Stimulated activated CD4-positive, alpha-beta T cell treated with anti-CD3 and anti-CD28 coated beads, Interleukin-12 subunit alpha, Interleukin-12 subunit beta, amount 100 ng/mL, for 4 hours (primary cell): ENCODE measurements around the gene WWOX.

ENCODE experiments used
- DNase-seq: peaks from one replicate; pipeline ENCODE4 v3.0.0-alpha.2; 2020

Gene WWOX

DNA sequence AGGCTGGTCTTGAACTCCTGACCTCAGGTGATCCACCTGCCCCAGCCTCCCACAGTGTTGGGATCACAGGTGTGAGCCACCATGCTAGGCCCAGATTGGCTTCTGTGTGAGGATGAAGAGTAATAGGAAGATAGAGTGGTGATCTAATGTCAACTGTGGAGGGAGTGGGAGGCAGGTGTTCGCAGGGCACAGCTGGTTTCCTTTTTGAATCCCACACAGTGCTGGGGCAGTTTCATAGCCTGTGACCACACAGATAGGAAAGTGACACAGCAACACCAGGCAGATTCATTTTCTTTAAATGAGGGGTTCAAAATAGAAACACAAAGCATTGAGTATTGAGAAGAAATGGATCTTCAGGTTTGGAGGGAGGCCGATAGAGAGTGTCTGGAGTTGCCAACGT, 540.3 kb downstream of the WWOX start:
- no peak for DNase-seq

DNA sequence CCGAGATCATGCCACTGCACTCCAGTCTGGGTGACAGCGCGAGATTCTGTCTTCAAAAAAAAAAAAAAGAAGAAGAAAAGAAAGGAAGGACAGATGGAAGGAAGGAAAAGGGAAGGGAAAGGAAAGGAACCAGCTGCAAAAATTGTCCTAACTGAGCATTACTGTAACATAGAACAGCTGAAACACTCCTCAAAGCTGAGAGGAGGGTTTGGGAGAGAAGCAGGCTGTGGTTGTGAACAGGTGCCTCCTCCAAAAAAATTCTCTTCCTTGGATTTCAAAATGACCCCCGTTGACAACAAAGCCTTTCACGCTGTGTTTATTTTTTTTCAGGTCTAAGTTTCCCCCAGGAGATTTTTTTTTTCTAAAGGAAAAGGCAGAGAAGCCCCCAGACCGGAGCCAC, 541.4 kb downstream of the WWOX start:
- no peak for DNase-seq

DNA sequence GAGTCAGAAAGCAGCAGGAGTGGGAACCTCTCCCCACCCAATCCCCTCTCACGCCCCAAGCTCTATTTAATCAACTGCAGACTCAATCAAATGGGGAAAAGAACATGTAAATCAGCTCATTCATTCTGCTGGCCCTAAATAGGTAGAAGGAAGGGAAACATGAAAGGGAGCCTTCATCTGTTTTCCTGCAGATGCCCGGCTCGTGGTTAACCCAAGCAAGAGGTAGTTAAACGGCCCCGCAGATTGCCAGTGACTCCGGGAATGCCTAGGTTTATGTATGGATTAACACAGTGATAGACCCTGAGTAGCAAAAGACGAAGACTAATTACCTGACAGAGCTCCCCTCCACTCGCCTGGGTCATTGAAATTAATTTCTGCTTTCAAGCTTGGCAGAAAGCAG, 542.0 kb downstream of the WWOX start:
- no peak for DNase-seq

DNA sequence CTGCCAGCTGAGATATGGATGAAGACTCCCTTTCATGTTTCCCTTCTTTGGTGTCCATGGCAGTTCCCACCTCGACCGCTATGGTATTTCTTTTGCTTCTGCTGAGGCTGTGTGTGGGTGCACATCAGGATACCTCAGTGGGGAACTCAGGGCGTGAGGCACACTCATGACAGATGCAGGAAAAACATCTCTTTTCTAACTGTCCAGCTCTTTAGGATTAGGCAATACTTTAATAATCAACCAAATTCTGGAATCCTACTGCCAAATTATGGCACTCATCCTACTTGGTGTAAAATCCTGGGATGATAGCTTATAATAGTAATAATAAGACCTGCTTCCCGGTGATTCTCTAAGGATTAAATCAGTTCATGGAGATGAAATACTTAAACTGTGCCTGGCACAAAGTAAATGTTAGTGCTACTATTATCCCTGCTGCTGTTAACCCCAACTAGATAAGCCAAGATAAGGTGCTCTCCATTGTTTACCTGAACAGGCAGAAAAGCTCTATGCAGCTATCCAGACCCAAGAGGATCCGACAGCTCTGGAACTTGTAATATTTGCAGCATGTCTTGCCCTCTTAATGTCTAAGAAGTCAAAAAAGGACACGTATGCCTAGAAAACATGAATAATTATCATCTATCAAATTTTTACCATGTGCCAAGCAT, 543.3 kb downstream of the WWOX start:
- no peak for DNase-seq

DNA sequence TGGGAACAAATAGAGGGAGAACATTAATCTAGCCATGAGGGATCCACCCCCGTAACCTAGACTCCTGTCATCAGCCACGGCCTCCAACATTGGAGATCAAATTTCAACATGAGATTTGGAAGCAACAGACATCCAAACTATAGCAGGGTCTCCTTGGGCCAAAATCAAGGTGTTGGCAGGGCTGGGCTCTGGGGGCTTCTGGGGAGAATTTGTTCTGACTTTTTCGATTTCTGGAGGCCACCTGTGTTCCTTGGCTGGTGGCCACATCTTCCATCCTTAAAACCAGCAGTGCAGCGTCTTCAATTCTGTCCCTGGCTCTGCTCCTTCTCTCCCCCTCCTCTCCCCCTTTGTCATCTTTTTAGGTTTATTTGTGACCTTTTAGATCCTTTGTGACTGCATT, 546.2 kb downstream of the WWOX start:
- DNase-seq, result no peak

DNA sequence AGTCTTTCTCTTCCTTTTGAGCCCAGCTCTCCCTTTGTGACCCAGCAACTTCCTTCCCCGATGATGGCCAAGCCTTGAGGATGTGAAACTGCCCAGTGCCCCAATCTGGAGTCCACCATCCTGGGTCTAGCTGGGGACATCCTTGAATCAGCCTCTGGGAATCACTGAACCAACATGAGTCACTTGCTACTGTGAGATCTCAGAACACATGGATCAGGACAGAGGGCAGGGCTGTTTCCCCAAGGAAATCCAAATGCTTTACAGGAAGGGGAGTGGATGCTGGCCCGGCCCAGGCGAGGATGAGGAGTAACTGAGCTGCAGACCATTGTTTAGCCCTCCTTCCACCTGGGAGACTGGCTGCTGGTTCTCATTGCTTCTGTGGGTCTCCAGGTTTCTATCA, 547.6 kb downstream of the WWOX start:
- DNase-seq, result no peak

DNA sequence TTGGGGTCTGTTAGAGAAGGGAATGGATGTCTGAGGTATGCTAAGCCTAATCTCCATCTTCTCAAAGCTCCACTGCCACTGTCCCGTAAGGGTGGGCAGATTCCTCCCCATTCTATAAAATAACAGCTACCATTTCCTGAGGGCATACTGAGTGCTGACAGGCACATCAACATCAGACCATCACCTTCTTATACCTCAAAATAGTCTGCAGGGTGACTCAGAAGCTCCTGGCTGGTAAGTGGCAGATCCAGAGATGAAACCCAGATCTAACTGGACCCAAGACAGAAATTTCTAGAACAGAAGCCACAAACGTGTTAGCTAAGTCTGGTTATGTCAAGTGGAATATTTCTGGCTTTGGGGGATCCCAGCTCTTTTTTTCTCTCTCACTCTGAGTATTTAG, 548.0 kb downstream of the WWOX start:
- no peak for DNase-seq

DNA sequence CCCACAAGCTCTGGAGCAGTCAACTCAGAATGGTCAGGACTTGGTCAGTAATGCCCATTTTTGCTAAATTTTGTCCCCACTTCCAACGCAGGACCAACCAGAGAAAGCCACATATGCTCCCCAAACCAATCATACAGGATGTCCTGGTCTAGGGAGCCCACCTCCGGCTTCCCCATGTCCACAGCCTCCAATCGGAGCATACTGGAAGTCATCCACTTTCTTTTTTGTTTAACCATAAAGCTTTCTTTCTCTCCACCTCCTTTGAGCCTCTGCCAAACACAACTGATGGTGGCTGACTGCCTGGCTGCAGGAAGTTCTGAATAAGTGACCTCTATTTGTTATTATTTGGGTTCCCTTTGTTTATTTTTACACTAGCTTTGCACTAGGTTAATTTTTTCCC, 549.1 kb downstream of the WWOX start:
- no peak for DNase-seq

DNA sequence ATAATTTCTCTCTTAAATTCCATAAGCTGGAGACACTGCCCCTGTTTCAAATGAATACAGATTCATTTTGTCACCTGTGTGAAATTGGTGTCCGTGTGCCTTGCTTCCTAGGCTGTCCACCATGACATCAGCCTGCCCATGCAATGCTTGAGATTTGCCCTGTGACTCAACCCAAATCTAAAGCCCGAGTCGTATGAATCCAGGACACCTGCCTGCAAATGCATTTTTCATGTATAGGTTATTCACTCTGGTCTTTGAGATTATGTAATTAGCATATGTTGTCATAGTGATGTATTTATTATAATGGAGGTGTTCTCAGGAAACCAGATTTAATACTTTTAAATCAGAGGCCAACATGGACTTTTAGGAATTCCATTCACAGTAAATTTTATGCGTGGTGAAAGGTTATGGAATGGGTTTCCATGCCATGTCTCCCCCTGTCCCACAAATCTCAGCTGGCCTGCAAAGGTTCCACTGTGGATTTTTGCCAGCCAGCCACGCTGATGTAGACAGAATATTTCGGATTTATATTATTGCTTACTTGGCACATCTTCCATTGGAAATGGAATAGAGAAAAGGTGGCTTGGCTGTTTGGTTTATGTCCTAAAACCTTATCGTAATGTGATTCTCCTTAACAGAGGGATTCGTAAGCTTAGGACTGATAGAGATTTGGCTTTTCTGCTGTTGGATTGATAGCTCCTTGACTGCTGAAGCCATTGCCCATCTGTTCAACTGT, 551.1 kb downstream of the WWOX start:
- no peak for DNase-seq

DNA sequence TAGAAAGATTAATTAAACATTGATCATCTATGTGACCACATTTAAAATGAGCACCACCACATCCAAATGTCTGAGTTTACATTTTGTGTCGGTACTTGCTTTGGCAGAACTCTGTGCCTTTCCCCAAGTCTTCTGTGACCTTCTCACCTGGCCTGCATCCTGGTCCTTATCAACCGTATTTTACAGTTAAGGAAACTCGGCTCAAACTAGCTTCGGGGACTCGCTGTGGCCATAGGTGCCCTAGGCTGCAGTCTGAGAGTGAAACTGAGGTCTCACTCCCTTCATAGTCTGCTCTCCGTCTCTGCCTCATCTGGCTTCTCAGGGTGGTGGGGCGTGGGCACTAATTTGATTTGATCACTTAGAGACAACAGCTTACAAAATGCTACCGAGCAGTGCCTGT, 555.5 kb downstream of the WWOX start:
- DNase-seq, result no peak

DNA sequence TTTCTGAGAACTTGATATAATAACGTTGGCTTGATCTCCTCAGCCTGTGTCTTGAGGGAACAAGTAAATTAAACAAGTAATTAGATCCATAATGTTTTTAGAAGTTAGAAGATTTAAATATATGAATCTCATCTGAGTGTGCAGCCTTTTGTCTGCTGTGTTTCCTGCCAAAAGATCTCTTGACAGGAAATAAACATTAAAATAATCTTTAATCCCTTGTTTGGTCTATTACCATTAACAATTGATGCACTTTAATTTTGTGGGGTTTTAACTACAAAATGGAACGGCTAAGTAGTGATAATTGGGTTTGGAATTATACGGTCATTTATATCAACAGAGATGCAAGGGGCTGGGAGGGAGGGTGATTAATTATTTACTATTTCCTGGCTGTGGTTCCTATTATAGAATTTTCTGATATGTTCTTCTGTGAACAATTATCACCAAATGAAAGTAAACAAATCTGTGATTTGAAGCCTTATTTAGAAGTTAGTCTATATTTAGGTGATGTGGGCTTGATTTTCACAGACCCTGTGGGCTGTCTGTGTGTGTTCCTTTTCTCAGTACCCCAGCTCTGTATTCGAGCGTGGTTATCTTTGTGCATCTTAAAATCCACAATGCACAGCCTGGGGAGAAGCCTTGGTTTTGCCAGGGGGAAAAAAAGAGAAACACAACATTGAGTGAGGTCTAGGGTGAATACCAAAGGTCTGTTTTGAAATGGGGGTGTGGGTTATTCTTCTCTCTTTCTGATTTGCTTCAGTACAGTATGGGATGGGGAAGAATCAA, 556.1 kb downstream of the WWOX start:
- no peak for DNase-seq

DNA sequence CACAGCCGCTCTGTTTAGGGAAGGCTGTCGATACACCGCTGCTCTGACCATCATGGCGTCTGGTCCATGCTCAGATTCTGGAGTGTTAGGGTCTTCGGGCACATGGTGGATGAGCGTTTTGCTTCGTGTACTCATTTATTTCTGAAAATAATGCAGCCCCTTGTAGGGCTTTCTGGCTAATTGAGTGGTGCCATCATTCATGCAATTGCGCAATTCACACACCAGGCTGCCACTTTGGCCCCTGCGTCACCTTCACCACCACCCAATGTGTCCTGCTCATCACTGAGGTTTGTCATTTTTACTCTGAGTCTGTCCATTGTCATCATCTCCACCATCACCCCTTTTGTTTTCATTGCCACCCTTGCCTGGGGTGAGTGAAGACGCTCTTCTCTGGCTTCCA, 557.4 kb downstream of the WWOX start:
- DNase-seq, result no peak

DNA sequence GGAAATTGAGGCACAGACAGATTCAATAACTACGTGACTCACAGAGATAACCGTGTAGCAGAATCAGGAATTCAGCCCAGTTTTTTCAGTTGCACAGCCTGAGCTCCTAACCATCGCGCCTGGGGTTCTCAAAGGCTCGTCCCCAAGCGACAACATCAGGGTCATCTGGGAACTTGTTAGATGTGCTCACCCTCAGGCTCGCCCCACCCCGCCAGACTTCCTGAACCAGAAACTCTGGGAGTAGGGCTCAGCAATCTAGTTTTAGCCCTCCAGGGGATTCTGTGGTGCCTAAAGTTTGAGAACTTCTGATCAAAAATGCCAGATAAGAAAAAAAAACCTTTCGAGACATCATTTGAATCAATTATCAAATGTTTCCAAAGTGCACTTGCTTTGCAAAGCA, 559.8 kb downstream of the WWOX start:
- DNase-seq, result no peak

DNA sequence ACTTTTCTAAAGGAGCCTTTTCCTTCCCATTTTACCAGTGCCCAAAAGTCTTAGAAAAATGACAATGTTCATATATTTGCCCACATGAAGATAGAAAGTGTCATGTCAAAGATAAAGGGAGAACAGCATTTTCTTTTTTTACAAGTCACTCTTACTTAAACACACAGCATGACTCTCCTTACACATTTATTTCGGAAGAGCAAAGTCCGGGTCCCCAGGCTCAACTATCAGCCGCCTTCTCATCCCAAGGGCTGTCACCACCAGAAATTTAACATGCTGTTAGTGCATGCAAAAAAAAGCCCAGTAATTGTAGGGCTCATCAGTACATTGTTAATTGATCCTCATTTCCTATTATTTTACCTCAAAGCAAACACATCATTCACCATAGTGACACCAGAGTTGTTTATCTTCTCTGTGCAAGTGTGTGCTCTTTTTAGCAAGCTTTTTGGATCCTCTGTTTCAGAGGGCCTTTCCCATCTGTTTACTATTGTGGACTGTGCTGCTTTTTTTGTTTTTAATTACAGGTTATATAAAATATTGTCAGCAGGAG, 560.3 kb downstream of the WWOX start:
- no peak for DNase-seq

DNA sequence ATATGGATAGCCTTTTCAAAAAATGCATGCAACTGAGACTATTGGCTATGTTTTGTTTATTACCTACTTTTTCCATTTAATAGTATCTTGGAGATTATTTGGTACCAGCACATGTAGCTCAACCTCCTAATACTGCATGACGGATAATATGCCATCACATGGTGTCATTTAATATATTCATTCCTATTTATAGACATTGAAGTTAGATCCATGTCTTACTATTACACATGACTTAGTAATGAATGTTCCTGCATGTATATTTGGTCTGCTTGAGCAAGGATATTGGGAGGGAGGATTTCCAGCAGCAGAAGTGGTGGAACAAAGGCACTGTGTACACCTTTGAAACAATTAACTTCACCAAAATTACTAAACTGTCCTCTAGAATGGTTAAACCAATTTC, 561.3 kb downstream of the WWOX start:
- DNase-seq, result no peak

DNA sequence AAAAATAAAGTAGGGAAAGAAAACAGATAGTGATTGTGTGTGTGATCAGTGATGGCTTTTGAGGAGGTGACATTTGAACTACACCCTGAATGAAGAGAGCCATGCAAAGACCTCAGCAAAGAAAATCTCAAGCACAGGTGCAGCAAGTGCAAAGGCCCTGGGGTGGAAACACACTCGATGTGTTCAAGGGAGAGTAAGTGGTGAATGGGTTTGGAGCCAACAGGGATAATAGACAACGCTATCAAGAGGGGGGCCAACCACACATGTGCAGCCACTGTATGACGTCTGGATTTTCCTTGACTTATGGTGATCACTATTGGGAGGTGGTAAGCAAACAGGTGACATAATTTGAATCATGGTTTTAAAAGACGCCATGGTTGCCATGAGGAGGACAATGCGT, 564.2 kb downstream of the WWOX start:
- no peak for DNase-seq

DNA sequence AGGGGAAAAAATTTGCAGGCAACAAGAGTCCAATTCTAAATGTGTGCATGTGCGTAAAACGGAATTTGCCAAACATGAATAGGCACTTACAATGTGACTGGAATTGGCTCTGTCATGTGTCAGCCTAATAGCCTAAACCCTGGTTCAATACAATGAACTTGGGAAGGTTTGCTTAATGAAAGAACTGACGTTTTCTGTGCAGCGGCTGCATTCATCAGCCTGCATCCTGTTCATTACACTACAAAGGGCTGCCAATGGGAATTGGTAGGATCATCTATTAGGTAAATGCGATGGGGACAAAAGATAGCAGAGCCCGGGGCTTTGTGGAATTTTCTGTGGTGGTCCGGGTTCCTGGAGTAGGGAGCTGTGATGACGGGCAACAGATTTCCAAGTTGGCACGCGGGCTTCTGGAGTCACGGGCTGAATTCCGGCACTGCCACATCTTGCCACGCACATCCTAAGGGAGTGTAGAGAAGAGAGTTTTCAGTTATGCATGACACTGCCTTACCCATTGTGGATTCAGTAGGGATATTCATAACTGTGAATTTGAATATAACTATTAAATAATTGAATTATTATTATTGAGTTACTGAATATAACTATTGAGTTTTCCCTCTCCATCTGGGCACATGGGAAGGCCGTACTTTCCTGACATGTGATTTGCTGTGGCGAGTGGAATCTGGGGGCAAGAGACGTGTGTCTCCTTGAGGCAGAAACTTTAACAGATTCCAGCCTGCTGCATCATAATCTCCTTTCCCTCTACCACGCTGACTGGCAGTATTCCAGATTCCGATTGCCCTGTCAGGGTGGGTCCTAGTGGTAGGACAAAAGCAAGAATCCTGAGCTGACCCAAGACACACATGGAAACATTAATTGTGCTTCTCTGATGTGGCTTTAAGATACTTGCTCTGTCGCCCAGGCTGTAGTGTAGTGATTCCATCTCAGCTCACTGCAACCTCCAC, 565.6 kb downstream of the WWOX start:
- no peak for DNase-seq

DNA sequence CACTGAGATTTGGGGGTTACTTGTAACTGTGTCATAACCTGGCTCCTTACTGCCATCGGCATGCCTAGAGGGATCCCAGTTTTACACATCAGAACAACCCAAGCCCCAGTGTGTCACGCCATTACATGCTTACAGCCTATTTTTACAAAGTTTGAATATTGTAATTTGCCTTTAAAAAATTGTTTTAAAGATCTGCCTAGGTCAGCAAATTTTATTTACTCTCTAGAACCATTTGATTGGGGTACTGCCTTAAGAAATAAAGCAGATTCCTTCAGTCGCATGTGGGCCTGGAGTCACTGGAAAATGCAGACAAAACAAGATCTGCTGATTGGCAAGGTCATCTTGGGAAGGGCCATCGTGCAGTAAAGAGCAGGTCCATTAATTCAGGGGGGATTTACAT, 566.9 kb downstream of the WWOX start:
- no peak for DNase-seq

DNA sequence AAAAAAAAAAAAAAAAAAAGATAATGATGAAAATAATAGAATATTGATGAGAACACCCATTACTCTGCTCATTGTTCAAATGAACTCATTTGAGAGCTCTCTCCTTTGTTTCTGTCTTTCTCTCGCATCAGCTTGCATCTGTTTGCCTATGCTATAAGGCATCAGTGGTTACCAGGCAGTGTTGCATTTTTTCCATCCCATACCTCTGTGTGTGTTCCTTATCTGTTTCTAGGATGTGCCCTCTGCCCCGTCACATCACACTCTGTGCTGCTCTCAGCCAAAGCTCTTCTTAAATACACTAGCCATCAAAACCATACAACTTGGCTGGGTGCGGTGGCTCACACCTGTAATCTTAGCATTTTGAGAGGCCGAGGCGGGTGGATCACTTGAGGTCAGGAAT, 568.2 kb downstream of the WWOX start:
- no peak for DNase-seq

DNA sequence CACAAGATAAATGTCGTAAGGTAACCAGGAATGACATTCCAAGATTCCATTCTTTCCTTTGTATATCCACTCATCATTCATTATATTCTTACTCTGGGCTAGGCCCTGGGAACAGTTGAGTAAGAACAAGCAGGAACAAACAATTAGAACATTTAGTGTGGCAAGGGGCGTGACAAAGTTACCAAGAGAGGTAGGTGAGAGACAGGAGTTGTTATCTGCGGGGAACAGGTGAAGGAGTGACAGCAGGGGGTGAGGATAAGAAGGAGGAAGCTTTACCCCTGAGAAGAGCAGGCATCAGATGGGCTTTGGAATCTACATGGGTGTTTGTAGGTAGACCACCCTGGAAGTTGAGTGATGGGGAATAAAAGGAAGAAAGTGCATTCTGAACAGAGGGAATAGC, 568.9 kb downstream of the WWOX start:
- DNase-seq, result no peak

DNA sequence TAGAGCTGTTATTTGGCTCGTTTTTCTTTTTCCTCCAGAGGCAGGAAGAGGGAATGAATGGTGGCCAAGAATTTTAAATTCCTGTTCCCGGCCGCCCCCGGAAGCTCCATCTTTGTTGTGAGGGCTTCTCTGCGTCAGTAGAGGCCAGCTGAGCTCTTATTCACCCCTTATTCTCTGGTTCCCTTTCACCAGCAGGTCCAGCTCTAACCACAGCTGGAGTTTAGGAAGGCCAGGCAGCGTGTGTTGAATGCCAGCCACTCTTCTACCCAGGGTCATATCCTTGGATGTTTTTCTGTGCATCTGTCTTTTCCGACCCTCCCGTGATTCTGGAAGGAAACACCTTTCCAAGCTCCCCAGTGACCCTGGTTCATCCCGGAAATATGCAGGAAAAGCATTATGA, 570.5 kb downstream of the WWOX start:
- DNase-seq, result no peak

DNA sequence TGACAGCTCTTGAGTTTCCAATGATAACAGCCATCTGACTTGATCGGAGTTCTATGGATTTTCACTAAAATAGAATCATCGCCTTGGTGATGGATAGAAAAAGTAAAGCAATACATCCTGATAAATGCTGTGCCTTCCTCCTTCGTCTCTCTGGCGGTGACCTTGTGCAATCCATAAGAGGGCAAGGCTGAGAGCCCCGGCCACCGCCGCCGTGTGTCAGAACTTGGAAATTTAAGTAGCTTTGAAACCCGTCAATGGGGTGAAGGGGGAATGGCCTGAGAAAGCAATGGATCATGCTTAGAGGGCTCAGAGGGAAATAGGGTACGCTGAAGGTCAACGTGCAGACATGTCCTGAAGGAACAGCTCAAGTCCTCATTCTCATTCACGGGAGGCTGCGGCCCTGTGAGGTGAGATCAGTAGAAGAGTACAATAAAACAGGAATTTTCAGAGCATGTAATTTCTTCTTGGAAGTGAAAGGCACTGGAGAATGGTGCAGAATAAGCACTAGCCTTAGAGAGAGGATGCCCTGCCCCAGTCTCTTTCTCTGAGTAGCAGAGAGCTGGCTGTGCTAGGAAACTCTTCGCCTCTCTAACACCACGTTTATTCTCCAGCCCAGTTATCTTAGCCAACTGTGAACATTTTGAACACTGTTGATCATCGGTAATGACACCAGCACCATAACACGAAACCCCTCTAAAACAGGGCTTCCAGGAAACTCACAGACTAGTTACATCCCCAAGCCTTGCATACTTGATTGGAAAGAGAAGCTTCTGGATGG, 573.5 kb downstream of the WWOX start:
- DNase-seq, result no peak
